HCT116 (cell line): ENCODE measurements around the gene MED15. TPM values are rescaled to one million over a fixed set of nuclear protein-coding genes. Genes with fewer than 3 reads are reported as not detected.

Experiments used
- ATAC-seq: fragments of 200-7000 bp; cut with Tn5 transposase; 2 replicates; pipeline ENCODE4 v1.9.1; 2020; ENCODE audit warnings: mild to moderate bottlenecking, moderate library complexity
- BruUV-seq: library from RNA; stranded (reverse); fragments of 400-500 nt; replicated peaks from 2 replicates; lab custom pipeline; 2021; lab: Mats Ljungman, UMichigan
- CTCF ChIA-PET: fragments of 300-600 bp; sonication (Branson Sonifier 250); formaldehyde crosslinking; loops from one replicate; lab custom pipeline; 2021; ENCODE audit warnings: antibody characterized with exemption; lab: Charles Lee
- POLR2A ChIA-PET: fragments of 300-600, 350-600 bp; sonication (Branson Sonifier 250); formaldehyde crosslinking; loops from one replicate; lab custom pipeline; 2021; ENCODE audit warnings: antibody characterized with exemption; lab: Charles Lee
- RAD21 ChIA-PET, 2 experiments: fragments of 300-600 bp; sonication (Branson Sonifier 250); formaldehyde crosslinking; loops; one replicate each; lab custom pipeline; 2023; ENCODE audit warnings: low total read pairs in 2 of 2; ENCODE audit not compliant: uncharacterized antibody in 2 of 2, unreplicated experiment in 2 of 2, low non-redundant PET in 1 of 2; lab: Charles Lee
- DNase-seq: peaks from one replicate; pipeline ENCODE4 v3.0.0-alpha.2; 2010; ENCODE audit warnings: low read depth, low spot score
- H2AFZ ChIP-seq: fragments of 200-600 bp; shearing (Covaris generic), sonication (generic); 2 replicates; pipeline ENCODE4 v1.6.1; 2017; ENCODE audit warnings: low read depth, mixed run types, mixed read lengths, antibody characterized with exemption, low read length; ENCODE audit not compliant: poor library complexity, severe bottlenecking
- H3K27ac ChIP-seq: 2 replicates; pipeline ENCODE4 v1.5.1; 2012; ENCODE audit warnings: low read depth, low read length
- H3K27me3 ChIP-seq: fragments of 200-600 bp; sonication (generic); 2 replicates; pipeline ENCODE4 v1.6.1; 2016; ENCODE audit warnings: mixed run types, low read length, mixed read lengths; ENCODE audit not compliant: insufficient read depth
- H3K36me3 ChIP-seq, 2 experiments: fragments of 200-500 bp in 1 of 2; fragments of 200-600 bp in 1 of 2; sonication (Bioruptor generic) in 1 of 2; sonication (generic) in 1 of 2; 2 replicates each; pipeline versions ENCODE4 v1.5.1 to v1.6.1; 2014 to 2016; ENCODE audit warnings: low read length in 2 of 2, inconsistent platforms in 1 of 2, mixed read lengths in 1 of 2, mixed run types in 1 of 2; ENCODE audit not compliant: insufficient read depth in 2 of 2, control insufficient read depth in 1 of 2
- H3K4me1 ChIP-seq, 2 experiments: fragments of 200-600 bp in 1 of 2; sonication (generic) in 1 of 2; 2 replicates each; pipeline versions ENCODE4 v1.5.1 to v1.6.1; 2012 to 2017; ENCODE audit warnings: low read length in 2 of 2, inconsistent platforms in 1 of 2, mild to moderate bottlenecking in 1 of 2, mixed read lengths in 1 of 2, mixed run types in 1 of 2, moderate library complexity in 1 of 2; ENCODE audit not compliant: insufficient read depth in 2 of 2, control insufficient read depth in 1 of 2
- H3K4me2 ChIP-seq: fragments of 200-600 bp; sonication (generic); 2 replicates; pipeline ENCODE4 v1.6.1; 2017; ENCODE audit warnings: mixed run types, low read length, mixed read lengths
- H3K4me3 ChIP-seq, 2 experiments: fragments of 200-600 bp in 1 of 2; sonication (generic) in 1 of 2; replicated peaks in 1 of 2; 2 replicates each; pipeline ENCODE4 v1.5.1; 2011 to 2016; ENCODE audit warnings: low read length in 2 of 2, control low read depth in 1 of 2, low read depth in 1 of 2, mild to moderate bottlenecking in 1 of 2, mixed read lengths in 1 of 2, mixed run types in 1 of 2
- H3K79me2 ChIP-seq: fragments of 200-600 bp; sonication (generic); 2 replicates; pipeline ENCODE4 v1.6.1; 2017; ENCODE audit warnings: mild to moderate bottlenecking, mixed run types, low read length, moderate library complexity, mixed read lengths; ENCODE audit not compliant: insufficient read depth
- H3K9ac ChIP-seq: fragments of 200-600 bp; sonication (generic); 2 replicates; pipeline ENCODE4 v1.6.1; 2016; ENCODE audit warnings: low read length, mixed read lengths
- H3K9me2 ChIP-seq: fragments of 200-600 bp; sonication (generic), shearing (Covaris generic); 2 replicates; pipeline ENCODE4 v1.6.1; 2017; ENCODE audit warnings: mixed run types, mild to moderate bottlenecking, moderate library complexity; ENCODE audit not compliant: insufficient read depth
- H3K9me3 ChIP-seq, 2 experiments: fragments of 200-500 bp in 1 of 2; fragments of 200-600 bp in 1 of 2; sonication (Bioruptor generic) in 1 of 2; sonication (generic) in 1 of 2; 2 replicates each; pipeline ENCODE4 v1.6.1; 2014 to 2017; ENCODE audit warnings: low read length in 2 of 2, mixed read lengths in 2 of 2, inconsistent platforms in 1 of 2, low read depth in 1 of 2, mild to moderate bottlenecking in 1 of 2, mixed run types in 1 of 2, moderate library complexity in 1 of 2; ENCODE audit not compliant: control insufficient read depth in 1 of 2, insufficient read depth in 1 of 2
- H4K20me1 ChIP-seq: fragments of 200-600 bp; sonication (generic), shearing (Covaris generic); 2 replicates; pipeline ENCODE4 v1.6.1; 2017; ENCODE audit warnings: mixed run types, mild to moderate bottlenecking, moderate library complexity; ENCODE audit not compliant: insufficient read depth
- CBX3 ChIP-seq: IDR thresholded peaks from 2 replicates; pipeline ENCODE4 v1.6.1; 2012; ENCODE audit warnings: low read depth
- EGR1 ChIP-seq: IDR thresholded peaks from 2 replicates; pipeline ENCODE4 v1.6.1; 2012; ENCODE audit warnings: low read depth
- ELF1 ChIP-seq: IDR thresholded peaks from 2 replicates; pipeline ENCODE4 v1.6.1; 2012; ENCODE audit warnings: low read depth, borderline replicate concordance
- EZH2 ChIP-seq: fragments of 200-600 bp; sonication (generic); IDR thresholded peaks from 2 replicates; pipeline ENCODE4 v1.6.1; 2017; ENCODE audit warnings: antibody characterized with exemption, mixed run types
- FOSL1 ChIP-seq: IDR thresholded peaks from 2 replicates; pipeline ENCODE4 v1.6.1; 2012; ENCODE audit warnings: low read depth
- SIN3A ChIP-seq: IDR thresholded peaks from 2 replicates; pipeline ENCODE4 v1.6.1; 2012; ENCODE audit warnings: low read depth
- TCF7L2 ChIP-seq: IDR thresholded peaks from 2 replicates; pipeline ENCODE4 v1.7.0; 2011; ENCODE audit warnings: borderline replicate concordance, inconsistent platforms; ENCODE audit not compliant: insufficient read depth, insufficient read length; ENCODE audit errors: extremely low read depth
- YY1 ChIP-seq: IDR thresholded peaks from 2 replicates; pipeline ENCODE4 v1.6.1; 2011; ENCODE audit warnings: low read length, low read depth, moderate library complexity, mild to moderate bottlenecking; ENCODE audit not compliant: insufficient replicate concordance; ENCODE audit errors: extremely low read depth
- ZFX ChIP-seq: fragments of 450-650 bp; IDR thresholded peaks from 2 replicates; pipeline ENCODE4 v1.6.1; 2017
- intact Hi-C: fragments of 100-400 bp; cut with micrococcal nuclease; formaldehyde crosslinking; loops from 2 replicates; pipeline ENCODE4 v1.10.0; 2022
- total RNA-seq: library from RNA; stranded (reverse); gene quantifications from one replicate; pipeline ENCODE4 v1.2.1, GENCODE V29; 2021; ENCODE audit not compliant: unreplicated experiment
- TF ChIP-seq, protein P1 (sequence below): IDR thresholded peaks from 2 replicates; pipeline ENCODE4 v1.6.1; 2012
- TF ChIP-seq, protein P2 (sequence below): IDR thresholded peaks from 2 replicates; pipeline ENCODE4 v1.6.1; 2011; ENCODE audit warnings: mild to moderate bottlenecking, low read length, moderate library complexity; ENCODE audit not compliant: insufficient replicate concordance; ENCODE audit errors: extremely low read depth
- TF ChIP-seq, protein P3 (sequence below), 3 experiments: fragments of 200-600 bp in 1 of 3; sonication (generic) in 1 of 3; IDR thresholded peaks in 2 of 3; conservative IDR thresholded peaks in 1 of 3; 2 replicates each; pipeline ENCODE4 v1.5.1; 2012 to 2017; ENCODE audit warnings: low read depth in 2 of 3, low read length in 2 of 3, antibody characterized with exemption in 1 of 3, borderline replicate concordance in 1 of 3, control low read depth in 1 of 3, mild to moderate bottlenecking in 1 of 3, mixed read lengths in 1 of 3, mixed run types in 1 of 3, moderate library complexity in 1 of 3; ENCODE audit not compliant: insufficient read depth in 1 of 3
- TF ChIP-seq, protein P4 (sequence below): IDR thresholded peaks from 2 replicates; pipeline ENCODE4 v1.6.1; 2012

Gene MED15
- total RNA-seq, 1 experiment from 2014 or later, result 81.3 TPM

DNA sequence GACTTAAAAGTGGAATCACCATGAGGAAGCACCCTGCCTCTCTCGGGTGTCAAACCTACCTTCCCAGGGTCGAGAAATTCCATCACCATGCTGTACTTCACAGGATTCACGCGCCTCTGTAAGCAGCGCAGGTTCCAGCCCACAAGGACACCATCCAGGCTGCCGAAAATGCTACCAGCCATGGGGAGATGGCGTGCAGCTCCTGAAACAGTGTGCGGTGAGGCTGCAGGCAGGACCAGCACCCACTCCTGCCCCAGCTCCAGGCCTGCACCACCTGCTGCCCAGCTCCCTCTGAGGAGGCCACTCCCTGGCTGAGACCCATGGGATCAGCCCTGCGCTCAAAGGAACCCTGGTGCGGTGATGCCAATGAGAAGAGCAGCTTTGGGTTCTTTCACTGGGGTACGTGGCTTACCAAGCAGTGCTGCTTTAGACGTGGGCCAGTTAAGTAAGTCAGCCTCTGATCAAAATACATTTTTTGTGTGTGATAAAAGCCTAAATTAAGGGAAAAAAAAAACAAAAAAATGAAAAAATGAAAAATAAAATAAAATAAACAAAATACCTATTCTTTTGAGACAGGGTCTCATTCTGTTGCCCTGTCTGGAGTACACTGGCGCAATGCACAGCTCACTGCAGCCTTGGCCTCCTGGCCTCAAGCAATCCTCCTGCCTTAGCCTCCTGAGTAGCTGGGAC, 115.4 kb downstream of the MED15 start:
- no peak for TF ChIP-seq EZH2
- ChIA-PET CTCF (no interaction called here), POLR2A (no interaction called here), RAD21 (no interaction called here)
- Histone ChIP-seq H3K27ac (no peak overlapping the region), H3K36me3 (no peaks in the 10 kb centered on the region), H3K27me3 (0 out of 2 replicates have a peak, but pooled peaks cover 2% of the 10 kb centered on the region), H4K20me1 (no peaks in the 10 kb centered on the region), H3K4me3 (no peak overlapping the region), H2AFZ (no peak overlapping the region), H3K9me2 (no peaks in the 10 kb centered on the region), H3K9ac (no peak overlapping the region), H3K9me3 (no peaks in the 10 kb centered on the region), H3K79me2 (no peaks in the 10 kb centered on the region), H3K4me1 (no peaks in the 10 kb centered on the region), H3K4me2 (no peak overlapping the region)
- DNase-seq (no peak), ATAC-seq (no peak)
- BruUV-seq, result no TSS peak
- intact Hi-C loops, result no loop called here

DNA sequence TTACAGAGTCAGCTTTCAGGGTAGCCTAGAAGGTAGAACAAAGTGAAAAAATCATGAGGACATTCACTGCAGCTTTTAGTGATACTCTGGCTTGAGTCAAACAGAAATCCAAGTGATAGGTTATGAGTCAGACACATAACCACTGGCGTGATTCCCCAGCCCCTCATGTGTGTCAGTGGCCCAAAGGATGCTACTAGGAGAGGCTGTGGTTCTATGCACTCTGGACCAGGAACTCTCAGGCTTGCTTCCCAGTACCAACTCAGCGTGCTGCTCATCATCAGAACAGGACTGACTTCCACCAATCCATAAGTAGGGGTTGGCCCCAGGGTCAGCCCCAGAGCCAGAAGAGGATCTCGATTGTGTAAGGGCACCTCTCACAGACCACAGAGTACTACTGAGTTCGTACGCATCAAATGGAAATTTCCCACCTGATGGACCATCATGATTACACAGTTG, 116.8 kb downstream of the MED15 start:
- BruUV-seq, result no TSS peak
- H3K9me3 ChIP-seq, result no peaks in the 10 kb centered on the region
- no peaks in the 10 kb centered on the region for H3K4me1 ChIP-seq
- RAD21 ChIA-PET, result no interaction called here
- CTCF ChIA-PET, result no interaction called here
- H2AFZ ChIP-seq, result no peak overlapping the region
- H3K9me2 ChIP-seq, result no peaks in the 10 kb centered on the region
- no peak overlapping the region for H3K4me3 ChIP-seq
- DNase-seq (no peak), ATAC-seq (no peak)
- intact Hi-C loops, result no loop called here
- H3K27ac ChIP-seq, result no peak overlapping the region
- POLR2A ChIA-PET, result no interaction called here
- H3K9ac ChIP-seq, result no peak overlapping the region
- no peak for TF ChIP-seq CBX3
- no peak for TF ChIP-seq YY1
- TF ChIP-seq TCF7L2, result no peak
- TF ChIP-seq ELF1, result no peak
- TF ChIP-seq, protein P1, sequence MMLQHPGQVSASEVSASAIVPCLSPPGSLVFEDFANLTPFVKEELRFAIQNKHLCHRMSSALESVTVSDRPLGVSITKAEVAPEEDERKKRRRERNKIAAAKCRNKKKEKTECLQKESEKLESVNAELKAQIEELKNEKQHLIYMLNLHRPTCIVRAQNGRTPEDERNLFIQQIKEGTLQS, result no peak
- no peak for TF ChIP-seq SIN3A
- no peak for TF ChIP-seq EZH2
- TF ChIP-seq, protein P2, sequence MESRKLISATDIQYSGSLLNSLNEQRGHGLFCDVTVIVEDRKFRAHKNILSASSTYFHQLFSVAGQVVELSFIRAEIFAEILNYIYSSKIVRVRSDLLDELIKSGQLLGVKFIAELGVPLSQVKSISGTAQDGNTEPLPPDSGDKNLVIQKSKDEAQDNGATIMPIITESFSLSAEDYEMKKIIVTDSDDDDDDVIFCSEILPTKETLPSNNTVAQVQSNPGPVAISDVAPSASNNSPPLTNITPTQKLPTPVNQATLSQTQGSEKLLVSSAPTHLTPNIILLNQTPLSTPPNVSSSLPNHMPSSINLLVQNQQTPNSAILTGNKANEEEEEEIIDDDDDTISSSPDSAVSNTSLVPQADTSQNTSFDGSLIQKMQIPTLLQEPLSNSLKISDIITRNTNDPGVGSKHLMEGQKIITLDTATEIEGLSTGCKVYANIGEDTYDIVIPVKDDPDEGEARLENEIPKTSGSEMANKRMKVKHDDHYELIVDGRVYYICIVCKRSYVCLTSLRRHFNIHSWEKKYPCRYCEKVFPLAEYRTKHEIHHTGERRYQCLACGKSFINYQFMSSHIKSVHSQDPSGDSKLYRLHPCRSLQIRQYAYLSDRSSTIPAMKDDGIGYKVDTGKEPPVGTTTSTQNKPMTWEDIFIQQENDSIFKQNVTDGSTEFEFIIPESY, result no peak
- TF ChIP-seq FOSL1, result no peak
- TF ChIP-seq, protein P3, sequence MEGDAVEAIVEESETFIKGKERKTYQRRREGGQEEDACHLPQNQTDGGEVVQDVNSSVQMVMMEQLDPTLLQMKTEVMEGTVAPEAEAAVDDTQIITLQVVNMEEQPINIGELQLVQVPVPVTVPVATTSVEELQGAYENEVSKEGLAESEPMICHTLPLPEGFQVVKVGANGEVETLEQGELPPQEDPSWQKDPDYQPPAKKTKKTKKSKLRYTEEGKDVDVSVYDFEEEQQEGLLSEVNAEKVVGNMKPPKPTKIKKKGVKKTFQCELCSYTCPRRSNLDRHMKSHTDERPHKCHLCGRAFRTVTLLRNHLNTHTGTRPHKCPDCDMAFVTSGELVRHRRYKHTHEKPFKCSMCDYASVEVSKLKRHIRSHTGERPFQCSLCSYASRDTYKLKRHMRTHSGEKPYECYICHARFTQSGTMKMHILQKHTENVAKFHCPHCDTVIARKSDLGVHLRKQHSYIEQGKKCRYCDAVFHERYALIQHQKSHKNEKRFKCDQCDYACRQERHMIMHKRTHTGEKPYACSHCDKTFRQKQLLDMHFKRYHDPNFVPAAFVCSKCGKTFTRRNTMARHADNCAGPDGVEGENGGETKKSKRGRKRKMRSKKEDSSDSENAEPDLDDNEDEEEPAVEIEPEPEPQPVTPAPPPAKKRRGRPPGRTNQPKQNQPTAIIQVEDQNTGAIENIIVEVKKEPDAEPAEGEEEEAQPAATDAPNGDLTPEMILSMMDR (IDR thresholded peaks at IDR 0.05 in 2 of 3, conservative IDR thresholded peaks at IDR 0.05 in 1 of 3; ENCODE audit: borderline replicate concordance in 1 of 3, insufficient read depth in 1 of 3, low read depth in 2 of 3, low read length in 2 of 3), result no peak
- TF ChIP-seq EGR1, result no peak
- TF ChIP-seq, protein P4, sequence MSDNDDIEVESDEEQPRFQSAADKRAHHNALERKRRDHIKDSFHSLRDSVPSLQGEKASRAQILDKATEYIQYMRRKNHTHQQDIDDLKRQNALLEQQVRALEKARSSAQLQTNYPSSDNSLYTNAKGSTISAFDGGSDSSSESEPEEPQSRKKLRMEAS, result no peak
- TF ChIP-seq ZFX, result no peak
- H3K27me3 ChIP-seq, result 0 out of 2 replicates have a peak, but pooled peaks cover 6% of the 10 kb centered on the region
- no peaks in the 10 kb centered on the region for H4K20me1 ChIP-seq
- H3K79me2 ChIP-seq, result no peaks in the 10 kb centered on the region
- H3K36me3 ChIP-seq, result no peaks in the 10 kb centered on the region
- no peak overlapping the region for H3K4me2 ChIP-seq
